ENCODE measurements around the gene MAD1L1. TPM values are rescaled to one million over a fixed set of nuclear protein-coding genes. Genes with fewer than 3 reads are reported as not detected.

MAD1L1 gene
- total RNA-seq, 1 experiment from 2014 or later = 38.5 TPM

- H2AFZ ChIP-seq (ENCODE audit: low read depth, low read length, poor library complexity, severe bottlenecking) = no peak overlapping the region
- H3K4me3 ChIP-seq (replicated peaks in 1 of 2; ENCODE audit: low read depth in 1 of 2, low read length in 2 of 2) = no peak overlapping the region
- ATAC-seq (no peak), DNase-seq (ENCODE audit: low read depth, low spot score) (no peak)
- no peaks in the 10 kb centered on the region for H4K20me1 ChIP-seq (ENCODE audit: insufficient read depth)
- no TSS peak for BruUV-seq (replicated peaks)
- H3K27me3 ChIP-seq (ENCODE audit: insufficient read depth, low read length) = no peaks in the 10 kb centered on the region
- no peak overlapping the region for H3K9ac ChIP-seq (ENCODE audit: low read length)
- TF ChIP-seq EZH2 (IDR thresholded peaks at IDR 0.05) (no peak), TCF7L2 (IDR thresholded peaks at IDR 0.05; ENCODE audit: borderline replicate concordance, extremely low read depth, insufficient read depth, insufficient read length) (no peak), ATF3 (IDR thresholded peaks at IDR 0.05) (no peak), ZFX (IDR thresholded peaks at IDR 0.05) (no peak), CEBPB (IDR thresholded peaks at IDR 0.05; ENCODE audit: low read depth) (no peak), RAD21 (IDR thresholded peaks at IDR 0.05; ENCODE audit: low read depth) (no peak), CTCF (IDR thresholded peaks at IDR 0.05 in 2 of 3, conservative IDR thresholded peaks at IDR 0.05 in 1 of 3; ENCODE audit: borderline replicate concordance in 1 of 3, insufficient read depth in 1 of 3, low read depth in 2 of 3, low read length in 2 of 3) (no peak), ELF1 (IDR thresholded peaks at IDR 0.05; ENCODE audit: borderline replicate concordance, low read depth) (no peak), SRF (IDR thresholded peaks at IDR 0.05; ENCODE audit: low read depth) (no peak), EGR1 (IDR thresholded peaks at IDR 0.05; ENCODE audit: low read depth) (no peak), SP1 (IDR thresholded peaks at IDR 0.05; ENCODE audit: low read depth) (no peak), POLR2A (IDR thresholded peaks at IDR 0.05; ENCODE audit: borderline replicate concordance, extremely low read depth, insufficient read depth, insufficient read length) (no peak), ZBTB33 (IDR thresholded peaks at IDR 0.05; ENCODE audit: extremely low read depth, insufficient replicate concordance, low read length) (no peak), SIN3A (IDR thresholded peaks at IDR 0.05; ENCODE audit: low read depth) (no peak), FOSL1 (IDR thresholded peaks at IDR 0.05; ENCODE audit: low read depth) (no peak), EZH2phosphoT487 (IDR thresholded peaks at IDR 0.05; ENCODE audit: borderline replicate concordance) (no peak)
- RAD21 ChIA-PET (ENCODE audit: low non-redundant PET in 1 of 2, low total read pairs in 2 of 2, uncharacterized antibody in 2 of 2, unreplicated experiment in 2 of 2) = no interaction called here
- no peak overlapping the region for H3K4me2 ChIP-seq (ENCODE audit: low read length)
- H3K4me1 ChIP-seq (ENCODE audit: control insufficient read depth in 1 of 2, insufficient read depth in 2 of 2, low read length in 2 of 2) = no peaks in the 10 kb centered on the region
- intact Hi-C loops (cut with micrococcal nuclease) = no loop called here
- no peaks in the 10 kb centered on the region for H3K36me3 ChIP-seq (ENCODE audit: control insufficient read depth in 1 of 2, insufficient read depth in 2 of 2, low read length in 2 of 2)
- no peaks in the 10 kb centered on the region for H3K9me2 ChIP-seq (ENCODE audit: insufficient read depth)
- POLR2A ChIA-PET = no interaction called here
- CTCF ChIA-PET = no interaction called here
- no peaks in the 10 kb centered on the region for H3K79me2 ChIP-seq (ENCODE audit: insufficient read depth, low read length)
- H3K9me3 ChIP-seq (ENCODE audit: control insufficient read depth in 1 of 2, insufficient read depth in 1 of 2, low read depth in 1 of 2, low read length in 2 of 2) = no peaks in the 10 kb centered on the region
- no peak overlapping the region for H3K27ac ChIP-seq (ENCODE audit: low read depth, low read length)
These were observed 152.7 kb downstream of the MAD1L1 start for GRCh38 chr7:2080060-2080387.
